ENCODE measurements around the gene MYRIP. TPM values are rescaled to one million over a fixed set of nuclear protein-coding genes. Genes with fewer than 3 reads are reported as not detected.

MYRIP gene
- total RNA-seq, 1 donor from 2014 or later = 12.7 TPM

DNA sequence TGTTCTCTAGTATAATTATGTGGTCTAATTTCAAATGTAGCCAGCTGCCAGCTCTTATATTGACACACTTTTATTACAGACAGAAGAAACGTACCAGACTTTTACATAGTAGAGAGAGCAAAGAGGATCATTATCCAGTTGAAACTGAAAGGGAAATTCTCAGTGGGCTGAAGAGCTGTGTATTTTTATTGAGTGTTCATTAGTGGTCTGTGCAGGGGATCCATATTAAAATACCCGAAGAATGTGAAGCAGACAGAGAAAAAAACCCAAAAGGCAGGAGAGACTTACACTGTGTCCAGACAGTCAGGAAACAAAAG lies 41.3 kb downstream of the MYRIP start:
- Histone ChIP-seq H3K4me1 (no peaks in the 10 kb centered on the region), H3K36me3 (no peaks in the 10 kb centered on the region), H3K27ac (no peak overlapping the region), H3K9me3 (no peaks in the 10 kb centered on the region), H3K27me3 (no peaks in the 10 kb centered on the region), H3K4me3 (no peak overlapping the region)
- TF ChIP-seq, protein P1, sequence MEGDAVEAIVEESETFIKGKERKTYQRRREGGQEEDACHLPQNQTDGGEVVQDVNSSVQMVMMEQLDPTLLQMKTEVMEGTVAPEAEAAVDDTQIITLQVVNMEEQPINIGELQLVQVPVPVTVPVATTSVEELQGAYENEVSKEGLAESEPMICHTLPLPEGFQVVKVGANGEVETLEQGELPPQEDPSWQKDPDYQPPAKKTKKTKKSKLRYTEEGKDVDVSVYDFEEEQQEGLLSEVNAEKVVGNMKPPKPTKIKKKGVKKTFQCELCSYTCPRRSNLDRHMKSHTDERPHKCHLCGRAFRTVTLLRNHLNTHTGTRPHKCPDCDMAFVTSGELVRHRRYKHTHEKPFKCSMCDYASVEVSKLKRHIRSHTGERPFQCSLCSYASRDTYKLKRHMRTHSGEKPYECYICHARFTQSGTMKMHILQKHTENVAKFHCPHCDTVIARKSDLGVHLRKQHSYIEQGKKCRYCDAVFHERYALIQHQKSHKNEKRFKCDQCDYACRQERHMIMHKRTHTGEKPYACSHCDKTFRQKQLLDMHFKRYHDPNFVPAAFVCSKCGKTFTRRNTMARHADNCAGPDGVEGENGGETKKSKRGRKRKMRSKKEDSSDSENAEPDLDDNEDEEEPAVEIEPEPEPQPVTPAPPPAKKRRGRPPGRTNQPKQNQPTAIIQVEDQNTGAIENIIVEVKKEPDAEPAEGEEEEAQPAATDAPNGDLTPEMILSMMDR (IDR thresholded peaks at IDR 0.05) = no peak
- DNase-seq (ENCODE audit: low spot score in 2 of 2) = no peak
- intact Hi-C loops (cut with DNase I) = no loop called here

DNA sequence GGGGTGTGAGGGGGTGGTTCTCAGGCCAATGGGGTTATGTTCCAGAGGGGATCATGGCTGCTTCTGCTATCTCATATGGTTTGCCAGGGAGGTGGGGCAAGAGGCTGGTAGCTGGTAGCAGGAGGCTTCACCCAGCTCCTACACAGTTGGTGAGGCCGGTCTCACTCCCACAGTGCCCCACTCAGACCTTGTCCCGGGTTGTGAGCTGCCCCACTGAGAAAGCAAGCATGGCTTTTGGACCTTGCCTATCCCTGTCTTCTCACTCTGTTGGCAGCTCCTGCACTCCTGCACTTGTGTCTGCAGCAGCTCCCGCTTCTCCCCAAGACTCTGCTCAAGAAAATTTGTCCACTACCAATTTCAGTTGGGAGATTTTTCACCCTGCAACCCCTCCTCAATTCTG lies 46.1 kb downstream of the MYRIP start:
- Histone ChIP-seq H3K4me1 (no peaks in the 10 kb centered on the region), H3K27ac (no peak overlapping the region), H3K9me3 (no peaks in the 10 kb centered on the region), H3K36me3 (no peaks in the 10 kb centered on the region), H3K4me3 (no peak overlapping the region), H3K27me3 (no peaks in the 10 kb centered on the region)
- intact Hi-C loops (cut with DNase I) = no loop called here
- TF ChIP-seq, protein P1 (IDR thresholded peaks at IDR 0.05) = no peak
- no peak for DNase-seq (ENCODE audit: low spot score in 2 of 2)

DNA sequence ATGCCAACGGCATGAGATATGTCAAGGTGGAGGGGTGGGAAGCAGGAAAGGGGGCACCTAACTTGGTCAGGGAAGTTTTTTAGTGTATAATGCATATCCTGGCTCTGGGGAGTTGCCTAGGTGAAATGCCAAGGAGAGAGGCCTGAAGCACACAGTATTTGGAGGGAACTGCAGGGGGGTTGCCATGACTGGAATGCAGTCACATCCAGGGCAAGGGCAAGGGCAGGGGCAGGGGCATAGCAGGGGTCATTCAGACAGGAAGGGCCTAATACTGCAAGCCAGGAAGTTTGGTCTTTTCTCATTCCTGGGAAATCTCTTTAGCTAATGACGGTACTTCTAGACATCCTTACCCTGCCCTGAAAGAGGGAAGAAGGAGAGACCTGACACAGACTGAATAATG lies 60.5 kb downstream of the MYRIP start:
- no peaks in the 10 kb centered on the region for H3K36me3 ChIP-seq
- intact Hi-C loops (cut with DNase I) = no loop called here
- no peak overlapping the region for H3K4me3 ChIP-seq
- TF ChIP-seq, protein P1 (IDR thresholded peaks at IDR 0.05) = no peak
- no peak overlapping the region for H3K27ac ChIP-seq
- H3K9me3 ChIP-seq = peaks cover 0 to 5% of the 10 kb centered on the region in 2 donors
- no peaks in the 10 kb centered on the region for H3K4me1 ChIP-seq
- no peaks in the 10 kb centered on the region for H3K27me3 ChIP-seq
- no peak for DNase-seq (ENCODE audit: low spot score in 2 of 2)

DNA sequence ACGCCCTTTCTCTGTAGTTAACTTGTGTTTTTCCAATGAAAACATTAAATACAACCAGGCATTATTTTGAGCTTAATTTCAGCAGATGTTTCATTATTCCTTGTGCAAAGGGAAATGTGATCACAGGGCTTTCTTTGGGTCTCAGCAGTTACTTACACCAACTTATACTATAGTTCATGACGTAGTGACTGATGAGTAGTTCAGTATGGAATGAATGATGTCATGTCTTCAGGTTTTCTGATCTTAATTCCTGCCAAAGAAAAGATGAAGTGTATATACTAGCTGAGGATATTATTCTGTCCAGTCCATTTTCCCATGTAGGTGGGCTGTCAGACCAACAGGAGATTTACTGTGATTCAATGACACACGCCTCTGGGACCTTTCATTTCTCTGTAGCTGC lies 61.3 kb downstream of the MYRIP start:
- Histone ChIP-seq H3K4me1 (no peaks in the 10 kb centered on the region), H3K4me3 (no peak overlapping the region), H3K36me3 (no peaks in the 10 kb centered on the region), H3K9me3 (peaks cover 0 to 5% of the 10 kb centered on the region in 2 donors), H3K27ac (no peak overlapping the region), H3K27me3 (no peaks in the 10 kb centered on the region)
- intact Hi-C loops (cut with DNase I) = no loop called here
- no peak for DNase-seq (ENCODE audit: low spot score in 2 of 2)
- TF ChIP-seq, protein P1 (IDR thresholded peaks at IDR 0.05) = no peak

DNA sequence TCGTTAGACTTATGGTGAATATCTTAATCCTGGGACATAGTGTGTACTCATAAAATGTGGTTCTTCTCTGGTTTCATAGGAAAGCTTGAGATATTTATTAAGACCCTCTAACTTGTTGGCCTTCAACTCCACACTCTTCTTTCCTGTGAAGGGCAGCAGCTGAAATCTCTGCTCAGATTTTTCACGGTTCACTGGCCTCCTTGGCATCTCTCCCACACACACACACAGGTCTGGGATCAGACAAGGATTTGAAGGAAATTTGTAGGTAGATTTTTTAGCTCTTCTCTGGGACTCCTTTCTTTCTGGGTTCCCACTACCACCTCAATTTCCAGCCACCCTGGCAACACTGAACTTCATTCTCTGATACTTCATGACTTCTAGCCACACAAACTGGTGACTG lies 70.2 kb downstream of the MYRIP start:
- DNase-seq (ENCODE audit: low spot score in 2 of 2) = no peak
- Histone ChIP-seq H3K4me1 (no peaks in the 10 kb centered on the region), H3K36me3 (no peaks in the 10 kb centered on the region), H3K4me3 (no peak overlapping the region), H3K27ac (no peak overlapping the region), H3K9me3 (no peaks in the 10 kb centered on the region), H3K27me3 (no peaks in the 10 kb centered on the region)
- intact Hi-C loops (cut with DNase I) = no loop called here
- TF ChIP-seq, protein P1 (IDR thresholded peaks at IDR 0.05) = no peak

DNA sequence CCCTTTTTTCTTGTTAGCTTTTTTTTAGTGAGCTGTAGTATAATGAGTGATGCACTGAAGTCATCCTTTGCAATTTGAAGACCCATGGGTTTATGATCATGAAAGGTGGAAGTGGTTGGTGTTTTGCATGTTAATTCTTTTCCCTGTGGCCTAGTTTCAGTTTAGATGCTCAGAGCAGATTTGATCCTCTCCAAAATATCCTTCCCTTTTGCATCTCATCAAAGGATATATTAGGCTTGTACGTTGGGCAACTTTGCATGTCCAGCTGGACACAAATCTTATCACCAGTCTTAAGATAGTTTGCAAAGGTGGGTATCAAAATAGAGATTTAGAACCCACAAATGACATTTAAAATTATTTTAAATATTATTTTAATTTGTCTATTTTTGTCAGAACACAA lies 72.7 kb downstream of the MYRIP start:
- intact Hi-C loops (cut with DNase I) = no loop called here
- Histone ChIP-seq H3K36me3 (no peaks in the 10 kb centered on the region), H3K9me3 (no peaks in the 10 kb centered on the region), H3K4me1 (no peaks in the 10 kb centered on the region), H3K27ac (no peak overlapping the region), H3K4me3 (no peak overlapping the region), H3K27me3 (no peaks in the 10 kb centered on the region)
- TF ChIP-seq, protein P1 (IDR thresholded peaks at IDR 0.05) = no peak
- no peak for DNase-seq (ENCODE audit: low spot score in 2 of 2)

Measured in ascending aorta (tissue), 2 donors.